RWPE1 (cell line): ENCODE data around the gene AFF2.

Experiments used
- CTCF ChIA-PET: fragments of 350-600 bp; sonication (Branson Sonifier 250); formaldehyde crosslinking; extraction: SDS; loops from one replicate; lab custom pipeline; 2021; lab: Yijun Ruan, JAX
- POLR2A ChIA-PET: fragments of 400-600 bp; formaldehyde crosslinking; extraction: SDS; loops from one replicate; lab custom pipeline; 2020; ENCODE audit warnings: antibody characterized with exemption; ENCODE audit not compliant: low non-redundant PET; lab: Yijun Ruan, JAX
- DNase-seq: peaks from one replicate; pipeline ENCODE4 v3.0.0; 2012; ENCODE audit warnings: low spot score
- H3K27ac ChIP-seq: fragments of 450-650 bp; 2 replicates; pipeline ENCODE4 v1.5.1; 2017
- TF ChIP-seq, protein P1 (sequence below): fragments of 450-650 bp; conservative IDR thresholded peaks from 2 replicates; pipeline ENCODE4 v1.5.1; 2017; ENCODE audit warnings: low read depth, mild to moderate bottlenecking

AFF2 gene

GRCh38 chrX:148555571-148556243 lies 55.3 kb downstream of the AFF2 start:
- TF ChIP-seq, protein P1, sequence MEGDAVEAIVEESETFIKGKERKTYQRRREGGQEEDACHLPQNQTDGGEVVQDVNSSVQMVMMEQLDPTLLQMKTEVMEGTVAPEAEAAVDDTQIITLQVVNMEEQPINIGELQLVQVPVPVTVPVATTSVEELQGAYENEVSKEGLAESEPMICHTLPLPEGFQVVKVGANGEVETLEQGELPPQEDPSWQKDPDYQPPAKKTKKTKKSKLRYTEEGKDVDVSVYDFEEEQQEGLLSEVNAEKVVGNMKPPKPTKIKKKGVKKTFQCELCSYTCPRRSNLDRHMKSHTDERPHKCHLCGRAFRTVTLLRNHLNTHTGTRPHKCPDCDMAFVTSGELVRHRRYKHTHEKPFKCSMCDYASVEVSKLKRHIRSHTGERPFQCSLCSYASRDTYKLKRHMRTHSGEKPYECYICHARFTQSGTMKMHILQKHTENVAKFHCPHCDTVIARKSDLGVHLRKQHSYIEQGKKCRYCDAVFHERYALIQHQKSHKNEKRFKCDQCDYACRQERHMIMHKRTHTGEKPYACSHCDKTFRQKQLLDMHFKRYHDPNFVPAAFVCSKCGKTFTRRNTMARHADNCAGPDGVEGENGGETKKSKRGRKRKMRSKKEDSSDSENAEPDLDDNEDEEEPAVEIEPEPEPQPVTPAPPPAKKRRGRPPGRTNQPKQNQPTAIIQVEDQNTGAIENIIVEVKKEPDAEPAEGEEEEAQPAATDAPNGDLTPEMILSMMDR, result no peak
- DNase-seq, result no peak
- H3K27ac ChIP-seq, result no peak overlapping the region
- ChIA-PET POLR2A (no interaction called here), CTCF (interaction anchor here (0.6 kb wide), 2 partner anchors 15 to 671 kb away, joined by 3 to 4 read pairs; no protein-coding TSS in a partner anchor)

- no peak overlapping the region for H3K27ac ChIP-seq
- CTCF ChIA-PET, result no interaction called here
- TF ChIP-seq, protein P1, result no peak
- DNase-seq, result no peak
- POLR2A ChIA-PET, result no interaction called here
These were observed 56.1 kb downstream of the AFF2 start for GRCh38 chrX:148556498-148556897.

GRCh38 chrX:148562846-148563245 lies 62.4 kb downstream of the AFF2 start:
- no peak for DNase-seq
- H3K27ac ChIP-seq, result no peak overlapping the region
- TF ChIP-seq, protein P1, result no peak
- POLR2A ChIA-PET, result no interaction called here
- CTCF ChIA-PET, result no interaction called here

DNA sequence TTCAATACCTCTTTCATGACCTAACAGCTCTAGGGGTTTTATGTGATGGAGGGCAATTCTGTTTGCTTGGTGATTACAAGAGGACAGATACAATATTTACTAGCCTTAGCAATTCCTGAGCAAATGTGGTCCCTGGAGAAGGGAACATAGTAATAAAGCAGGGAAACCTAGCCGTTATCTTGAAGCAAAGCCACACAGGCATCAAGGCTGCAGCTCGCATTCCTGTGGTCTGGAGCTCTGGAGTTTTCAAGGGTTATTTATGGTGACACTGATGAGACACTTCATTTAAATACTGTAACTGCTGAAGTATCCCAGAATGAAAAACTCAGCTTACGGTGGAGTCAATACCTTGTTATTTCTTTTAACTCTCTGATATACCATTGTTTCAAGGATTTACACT lies 66.8 kb downstream of the AFF2 start:
- TF ChIP-seq, protein P1, result no peak
- no peak for DNase-seq
- ChIA-PET CTCF (no interaction called here), POLR2A (no interaction called here)
- H3K27ac ChIP-seq, result no peak overlapping the region

DNA sequence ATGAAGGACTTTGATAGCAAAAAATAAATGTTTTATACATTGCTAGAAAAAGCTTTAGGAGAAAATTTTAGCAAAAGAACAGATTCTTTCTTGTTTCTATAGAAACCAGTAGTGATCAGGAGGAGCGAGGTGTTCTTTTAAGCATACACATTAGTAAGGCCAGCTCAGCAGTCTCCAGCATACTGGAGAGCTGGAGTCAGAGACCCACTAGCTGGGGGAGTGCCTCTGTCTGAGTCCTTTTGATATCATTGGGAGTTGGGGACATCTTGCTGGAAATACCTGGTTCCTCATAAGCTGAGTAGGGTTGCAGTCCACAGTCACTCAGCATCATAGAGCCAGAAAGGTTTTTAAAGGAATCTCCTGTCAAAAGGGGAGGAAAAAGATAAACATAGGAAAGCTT lies 67.4 kb downstream of the AFF2 start:
- no peak for DNase-seq
- ChIA-PET POLR2A (no interaction called here), CTCF (no interaction called here)
- H3K27ac ChIP-seq, result no peak overlapping the region
- TF ChIP-seq, protein P1, result no peak

GRCh38 chrX:148568763-148569162 lies 68.3 kb downstream of the AFF2 start:
- H3K27ac ChIP-seq, result no peak overlapping the region
- TF ChIP-seq, protein P1, result no peak
- DNase-seq, result no peak
- ChIA-PET POLR2A (no interaction called here), CTCF (interaction anchor here (0.9 kb wide), 1 partner anchor 11 kb away, joined by 3 read pairs; no protein-coding TSS in a partner anchor)
